Large intestine (tissue), 3 donors: ENCODE data around the gene RGS1. TPM values are rescaled to one million over a fixed set of nuclear protein-coding genes. Genes with fewer than 3 reads are reported as not detected.

Experiments used
- DNase-seq, 2 donors: peaks; one replicate each; pipeline versions ENCODE4 v3.0.0 to v3.0.0-alpha.2; 2013
- H3K27ac ChIP-seq: one replicate; pipeline ENCODE4 v1.5.1; 2013; ENCODE audit warnings: low read length
- H3K27me3 ChIP-seq: 2 replicates; pipeline ENCODE4 v1.6.1; 2013; ENCODE audit warnings: low read length; ENCODE audit not compliant: control insufficient read depth, insufficient read depth
- H3K36me3 ChIP-seq: 2 replicates; pipeline ENCODE4 v1.6.1; 2013; ENCODE audit warnings: low read length; ENCODE audit not compliant: control insufficient read depth, insufficient read depth
- H3K4me1 ChIP-seq: one replicate; pipeline ENCODE4 v1.6.1; 2013; ENCODE audit warnings: low read length; ENCODE audit not compliant: control insufficient read depth, insufficient read depth
- H3K4me3 ChIP-seq: one replicate; pipeline ENCODE4 v1.5.1; 2013; ENCODE audit warnings: low read length
- H3K9me3 ChIP-seq: one replicate; pipeline ENCODE4 v1.6.1; 2013; ENCODE audit warnings: mild to moderate bottlenecking, low read depth, low read length, moderate library complexity; ENCODE audit not compliant: control insufficient read depth
- WGBS: methylation state at CpG from one replicate; pipeline ENCODE4 v1.1.5; 2013; ENCODE audit warnings: low lambda C conversion rate; ENCODE audit not compliant: insufficient coverage; 5-methylcytosine and 5-hydroxymethylcytosine counted together
- polyA plus RNA-seq: library from polyadenylated mRNA; unstranded; fragments of 120-200 nt; gene quantifications from one replicate; pipeline ENCODE4 v1.2.1, GENCODE V29; 2013

RGS1 gene
- polyA plus RNA-seq, 1 donor, result 75.0 TPM

GRCh38 chr1:192600275-192600674, 24.7 kb downstream of the RGS1 start:
- Histone ChIP-seq H3K27me3 (no peaks in the 10 kb centered on the region), H3K36me3 (no peaks in the 10 kb centered on the region), H3K4me3 (no peak overlapping the region), H3K27ac (no peak overlapping the region), H3K9me3 (no peaks in the 10 kb centered on the region), H3K4me1 (no peaks in the 10 kb centered on the region)
- WGBS, result no CpG with 5 or more reads among the region's 1 CpG
- no peak for DNase-seq

- Histone ChIP-seq H3K36me3 (no peaks in the 10 kb centered on the region), H3K27me3 (no peaks in the 10 kb centered on the region), H3K9me3 (no peaks in the 10 kb centered on the region), H3K4me3 (no peak overlapping the region), H3K27ac (no peak overlapping the region), H3K4me1 (no peaks in the 10 kb centered on the region)
- DNase-seq, result no peak
- WGBS, result 100% methylated on average over 1 of the region's 1 CpG
Observed at GRCh38 chr1:192601143-192601542, 25.6 kb downstream of the RGS1 start.

- H3K4me1 ChIP-seq, result no peaks in the 10 kb centered on the region
- H3K9me3 ChIP-seq, result no peaks in the 10 kb centered on the region
- no peak for DNase-seq
- H3K27me3 ChIP-seq, result no peaks in the 10 kb centered on the region
- H3K27ac ChIP-seq, result no peak overlapping the region
- H3K36me3 ChIP-seq, result no peaks in the 10 kb centered on the region
- H3K4me3 ChIP-seq, result no peak overlapping the region
Observed at GRCh38 chr1:192601567-192601966, 26.0 kb downstream of the RGS1 start.

- Histone ChIP-seq H3K9me3 (no peaks in the 10 kb centered on the region), H3K27ac (no peak overlapping the region), H3K4me3 (no peak overlapping the region), H3K36me3 (no peaks in the 10 kb centered on the region), H3K27me3 (no peaks in the 10 kb centered on the region), H3K4me1 (no peaks in the 10 kb centered on the region)
- no CpG with 5 or more reads among the region's 1 CpG for WGBS
- DNase-seq, result no peak
Observed at GRCh38 chr1:192602757-192603156, 27.2 kb downstream of the RGS1 start.

- Histone ChIP-seq H3K27me3 (no peaks in the 10 kb centered on the region), H3K36me3 (no peaks in the 10 kb centered on the region), H3K4me3 (no peak overlapping the region), H3K9me3 (no peaks in the 10 kb centered on the region), H3K4me1 (no peaks in the 10 kb centered on the region), H3K27ac (no peak overlapping the region)
- no peak for DNase-seq
- 78% methylated on average over 2 of the region's 3 CpGs for WGBS
Observed at GRCh38 chr1:192603218-192603787, 27.7 kb downstream of the RGS1 start.

GRCh38 chr1:192604979-192605620, 29.5 kb downstream of the RGS1 start:
- H3K9me3 ChIP-seq, result no peaks in the 10 kb centered on the region
- H3K27ac ChIP-seq, result no peak overlapping the region
- no peak overlapping the region for H3K4me3 ChIP-seq
- no peaks in the 10 kb centered on the region for H3K36me3 ChIP-seq
- no CpG with 5 or more reads among the region's 3 CpGs for WGBS
- no peaks in the 10 kb centered on the region for H3K4me1 ChIP-seq
- H3K27me3 ChIP-seq, result no peaks in the 10 kb centered on the region
- no peak for DNase-seq

- H3K27me3 ChIP-seq, result no peaks in the 10 kb centered on the region
- no peak for DNase-seq
- no peaks in the 10 kb centered on the region for H3K36me3 ChIP-seq
- H3K27ac ChIP-seq, result no peak overlapping the region
- no peaks in the 10 kb centered on the region for H3K9me3 ChIP-seq
- H3K4me3 ChIP-seq, result no peak overlapping the region
- H3K4me1 ChIP-seq, result no peaks in the 10 kb centered on the region
- WGBS, result 100% methylated on average over 1 of the region's 2 CpGs
Observed at GRCh38 chr1:192608671-192609070, 33.1 kb downstream of the RGS1 start.

GRCh38 chr1:192609110-192610079, 33.8 kb downstream of the RGS1 start:
- H3K27me3 ChIP-seq, result no peaks in the 10 kb centered on the region
- H3K9me3 ChIP-seq, result no peaks in the 10 kb centered on the region
- no peaks in the 10 kb centered on the region for H3K4me1 ChIP-seq
- H3K4me3 ChIP-seq, result no peak overlapping the region
- WGBS, result 96% methylated on average over 4 of the region's 12 CpGs
- no peak overlapping the region for H3K27ac ChIP-seq
- peak in 1 of 2 donors; percentile 35 for DNase-seq
- H3K36me3 ChIP-seq, result no peaks in the 10 kb centered on the region

- H3K9me3 ChIP-seq, result no peaks in the 10 kb centered on the region
- peak; percentile 43 to 61 for DNase-seq
- no peaks in the 10 kb centered on the region for H3K4me1 ChIP-seq
- H3K36me3 ChIP-seq, result no peaks in the 10 kb centered on the region
- no peaks in the 10 kb centered on the region for H3K27me3 ChIP-seq
- H3K4me3 ChIP-seq, result no peak overlapping the region
- 67% methylated on average over 1 of the region's 3 CpGs for WGBS
- H3K27ac ChIP-seq, result peak overlapping the region; percentile 54
Observed at GRCh38 chr1:192610112-192610889, 34.7 kb downstream of the RGS1 start.

- Histone ChIP-seq H3K4me3 (no peak overlapping the region), H3K27ac (no peak overlapping the region), H3K9me3 (no peaks in the 10 kb centered on the region), H3K4me1 (no peaks in the 10 kb centered on the region), H3K36me3 (no peaks in the 10 kb centered on the region), H3K27me3 (no peaks in the 10 kb centered on the region)
- no peak for DNase-seq
- WGBS, result 86% methylated on average over 1 of the region's 1 CpG
Observed at GRCh38 chr1:192615055-192615454, 39.5 kb downstream of the RGS1 start.
